Measurements from ENCODE around the gene CA14.
"Not testable (repeated sequence)": the region's sequence is repeated elsewhere in the genome, so short reads cannot be mapped to it uniquely, and the experiment has no call there.

Gene CA14

GRCh38 chr1:150295476-150295875 lies 37.9 kb downstream of the CA14 start:
- Mint-ChIP-seq H3K4me1 (peaks cover 22% of the 10 kb centered on the region), H3K27me3 (ENCODE audit: low read depth) (peaks cover 4% of the 10 kb centered on the region)

GRCh38 chr1:150299716-150300115 lies 42.1 kb downstream of the CA14 start:
- Mint-ChIP-seq H3K4me1 (peaks cover 7% of the 10 kb centered on the region), H3K4me3 (no peak overlapping the region), H3K36me3 (ENCODE audit: low read depth) (peaks cover 60% of the 10 kb centered on the region), H3K27ac (no peak overlapping the region), H3K27me3 (ENCODE audit: low read depth) (peaks cover 4% of the 10 kb centered on the region), H3K9me3 (no peaks in the 10 kb centered on the region)
- TF ChIP-seq CTCF (IDR thresholded peaks at IDR 0.05; ENCODE audit: unreplicated experiment in 3 of 3), result no peak

More at GRCh38 chr1:150295476-150295875, 37.9 kb downstream of the CA14 start:
- H3K9me3 Mint-ChIP-seq, result no peaks in the 10 kb centered on the region
- peaks cover 40% of the 10 kb centered on the region for H3K36me3 Mint-ChIP-seq (ENCODE audit: low read depth)
- TF ChIP-seq CTCF (IDR thresholded peaks at IDR 0.05; ENCODE audit: unreplicated experiment in 3 of 3), result no peak
- peak overlapping the region; percentile 66 to 75 (median 70) for H3K4me3 Mint-ChIP-seq
- no peak overlapping the region for H3K27ac Mint-ChIP-seq

- H3K36me3 Mint-ChIP-seq (ENCODE audit: low read depth), result peaks cover 60% of the 10 kb centered on the region
- no peaks in the 10 kb centered on the region for H3K27me3 Mint-ChIP-seq (ENCODE audit: low read depth)
- H3K9me3 Mint-ChIP-seq, result no peaks in the 10 kb centered on the region
- no peaks in the 10 kb centered on the region for H3K4me1 Mint-ChIP-seq
- H3K4me3 Mint-ChIP-seq, result no peak overlapping the region
- H3K27ac Mint-ChIP-seq, result no peak overlapping the region
- TF ChIP-seq CTCF (IDR thresholded peaks at IDR 0.05; ENCODE audit: unreplicated experiment in 3 of 3), result no peak
These were observed 44.8 kb downstream of the CA14 start for GRCh38 chr1:150302338-150302737.

GRCh38 chr1:150302902-150303301 lies 45.3 kb downstream of the CA14 start:
- Mint-ChIP-seq H3K27me3 (ENCODE audit: low read depth) (no peaks in the 10 kb centered on the region), H3K4me3 (no peak overlapping the region), H3K36me3 (ENCODE audit: low read depth) (peaks cover 58% of the 10 kb centered on the region), H3K4me1 (no peaks in the 10 kb centered on the region), H3K9me3 (no peaks in the 10 kb centered on the region), H3K27ac (no peak overlapping the region)
- TF ChIP-seq CTCF (IDR thresholded peaks at IDR 0.05; ENCODE audit: unreplicated experiment in 3 of 3), result no peak

- H3K4me1 Mint-ChIP-seq; H3K9me3 Mint-ChIP-seq; H3K4me3 Mint-ChIP-seq; H3K27me3 Mint-ChIP-seq (ENCODE audit: low read depth); H3K27ac Mint-ChIP-seq: not testable (repeated sequence)
- H3K36me3 Mint-ChIP-seq (ENCODE audit: low read depth), result peaks cover 34% of the 10 kb centered on the region
These were observed 51.0 kb downstream of the CA14 start for GRCh38 chr1:150308585-150308984.

- Mint-ChIP-seq H3K27ac (peak overlapping the region in 2 of 3 experiments; percentile 25 to 29), H3K4me1 (peaks cover 14% of the 10 kb centered on the region), H3K27me3 (ENCODE audit: low read depth) (peaks cover 5% of the 10 kb centered on the region), H3K4me3 (no peak overlapping the region), H3K9me3 (no peaks in the 10 kb centered on the region), H3K36me3 (ENCODE audit: low read depth) (peaks cover 33% of the 10 kb centered on the region)
- no peak for TF ChIP-seq CTCF (IDR thresholded peaks at IDR 0.05; ENCODE audit: unreplicated experiment in 3 of 3)
These were observed 52.4 kb downstream of the CA14 start for GRCh38 chr1:150309758-150310508.
